GM12878 (cell line): ENCODE measurements around the gene CYREN. TPM values are rescaled to one million over a fixed set of nuclear protein-coding genes. Genes with fewer than 3 reads are reported as not detected.

Experiments used
- ATAC-seq: fragments of 200-7000 bp; cut with Tn5 transposase; 3 replicates; pipeline ENCODE4 v1.9.1; 2020; ENCODE audit warnings: mild to moderate bottlenecking, moderate library complexity
- BruUV-seq: library from RNA; stranded (reverse); fragments of 400-500 nt; replicated peaks from 2 replicates; lab custom pipeline; 2021; lab: Mats Ljungman, UMichigan
- CTCF ChIA-PET: fragments of 300-600 bp; sonication (Branson Sonifier 250); formaldehyde crosslinking; extraction: SDS; loops from one replicate; lab custom pipeline; 2021; ENCODE audit warnings: inconsistent platforms; lab: Yijun Ruan, JAX
- POLR2A ChIA-PET: fragments of 350-600 bp; formaldehyde crosslinking; extraction: SDS; loops from one replicate; lab custom pipeline; 2021; ENCODE audit warnings: inconsistent platforms; lab: Charles Lee
- RAD21 ChIA-PET: fragments of 300-600 bp; sonication (Branson Sonifier 250); formaldehyde crosslinking; loops from one replicate; lab custom pipeline; 2023; ENCODE audit warnings: antibody characterized with exemption; ENCODE audit not compliant: unreplicated experiment; lab: Charles Lee
- SMC1A ChIA-PET: fragments of 300-600 bp; sonication (Branson Sonifier 250); formaldehyde crosslinking; loops from one replicate; lab custom pipeline; 2023; ENCODE audit not compliant: unreplicated experiment, uncharacterized antibody; lab: Charles Lee
- DNase-seq: peaks from one replicate; pipeline ENCODE4 v3.0.0-alpha.2; 2011; ENCODE audit warnings: low read depth, low spot score
- FAIRE-seq: peaks from 3 replicates; lab custom pipeline; 2011; peaks lifted over from hg19 to GRCh38; lab: Jason Lieb, UNC
- H2AFZ ChIP-seq: 2 replicates; pipeline ENCODE4 v1.6.0; 2011; ENCODE audit warnings: low read depth, low read length, control low read depth; ENCODE audit not compliant: control insufficient read depth
- H3K27ac ChIP-seq: 2 replicates; pipeline ENCODE4 v1.5.1; 2011; ENCODE audit warnings: control low read depth; ENCODE audit not compliant: control insufficient read depth, insufficient read depth
- H3K27me3 ChIP-seq, 2 experiments: replicated peaks in 1 of 2; 2 replicates each; pipeline versions ENCODE4 v1.6.0 to v1.6.1; 2011; ENCODE audit warnings: low read length in 1 of 2; ENCODE audit not compliant: control insufficient read depth in 2 of 2, insufficient read depth in 2 of 2
- H3K36me3 ChIP-seq, 2 experiments: 2 replicates each; pipeline ENCODE4 v1.5.1; 2011; ENCODE audit warnings: low read length in 1 of 2; ENCODE audit not compliant: control insufficient read depth in 2 of 2, insufficient read depth in 2 of 2
- H3K4me1 ChIP-seq: 2 replicates; pipeline ENCODE4 v1.6.1; 2011; ENCODE audit warnings: mild to moderate bottlenecking, low read length, moderate library complexity, mixed read lengths; ENCODE audit not compliant: control insufficient read depth, insufficient read depth
- H3K4me2 ChIP-seq: 2 replicates; pipeline ENCODE4 v1.6.0; 2011; ENCODE audit warnings: control low read depth; ENCODE audit not compliant: control insufficient read depth, insufficient read depth
- H3K4me3 ChIP-seq: fragments of 200-600 bp; sonication (generic); 2 replicates; pipeline ENCODE4 v1.5.1; 2016
- H3K79me2 ChIP-seq: 2 replicates; pipeline ENCODE4 v1.6.0; 2011; ENCODE audit warnings: low read length; ENCODE audit not compliant: control insufficient read depth, insufficient read depth
- H3K9ac ChIP-seq: 2 replicates; pipeline ENCODE4 v1.8.0; 2011; ENCODE audit warnings: low read length, control low read depth, mixed read lengths; ENCODE audit not compliant: control insufficient read depth, insufficient read depth
- H3K9me3 ChIP-seq: replicated peaks from 3 replicates; pipeline ENCODE4 v1.5.1; 2011; ENCODE audit warnings: mild to moderate bottlenecking, low read length; ENCODE audit not compliant: control insufficient read depth, insufficient read depth
- H4K20me1 ChIP-seq: 2 replicates; pipeline ENCODE4 v1.6.0; 2011; ENCODE audit not compliant: control insufficient read depth, insufficient read depth
- ATF7 ChIP-seq: fragments of 450-650 bp; IDR thresholded peaks from 2 replicates; pipeline ENCODE4 v1.6.1; 2016; ENCODE audit warnings: low read depth, mild to moderate bottlenecking
- ETV6 ChIP-seq, 2 experiments: fragments of 450-650 bp in 1 of 2; IDR thresholded peaks in 1 of 2; conservative IDR thresholded peaks in 1 of 2; 2 replicates each; pipeline ENCODE4 v1.6.1; 2014; ENCODE audit warnings: antibody characterized with exemption in 1 of 2, borderline replicate concordance in 1 of 2, low read depth in 1 of 2, mild to moderate bottlenecking in 1 of 2, moderate library complexity in 1 of 2
- HDAC2 ChIP-seq: fragments of 200-600 bp; sonication (generic); IDR thresholded peaks from 2 replicates; pipeline ENCODE4 v1.6.1; 2017
- IRF4 ChIP-seq: IDR thresholded peaks from 2 replicates; pipeline ENCODE4 v1.6.1; 2011; ENCODE audit warnings: low read depth, low read length
- MEF2B ChIP-seq: fragments of 450-650 bp; IDR thresholded peaks from 2 replicates; pipeline ENCODE4 v1.6.1; 2018; ENCODE audit warnings: mild to moderate bottlenecking, moderate library complexity; ENCODE audit not compliant: partially characterized antibody, poor library complexity, severe bottlenecking
- NR2C2 ChIP-seq: IDR thresholded peaks from 2 replicates; pipeline ENCODE4 v1.6.1; 2011; ENCODE audit warnings: borderline replicate concordance, low read depth; ENCODE audit not compliant: control insufficient read depth, insufficient read length
- POLR2AphosphoS2 ChIP-seq: IDR thresholded peaks from 2 replicates; pipeline ENCODE4 v1.6.1; 2011; ENCODE audit warnings: low read depth, mild to moderate bottlenecking, low read length, improper control_type of control experiment, moderate library complexity
- RCOR1 ChIP-seq: conservative IDR thresholded peaks from 2 replicates; pipeline ENCODE4 v1.6.1; 2012; ENCODE audit warnings: low read depth, low read length, improper control_type of control experiment
- RFX5 ChIP-seq: IDR thresholded peaks from 2 replicates; pipeline ENCODE4 v1.6.1; 2011; ENCODE audit warnings: low read depth, low read length, improper control_type of control experiment
- SIN3A ChIP-seq: IDR thresholded peaks from 2 replicates; pipeline ENCODE4 v1.6.1; 2012; ENCODE audit warnings: low read depth, low read length, improper control_type of control experiment
- SPI1 ChIP-seq: IDR thresholded peaks from 2 replicates; pipeline ENCODE4 v1.6.1; 2011; ENCODE audit warnings: low read depth, mild to moderate bottlenecking, low read length, moderate library complexity, borderline replicate concordance; ENCODE audit not compliant: insufficient read depth
- SRF ChIP-seq, 2 experiments: IDR thresholded peaks; 2 replicates each; pipeline ENCODE4 v1.6.1; 2011; ENCODE audit warnings: low read depth in 2 of 2, low read length in 2 of 2, mild to moderate bottlenecking in 1 of 2, moderate library complexity in 1 of 2
- SUPT20H ChIP-seq: IDR thresholded peaks from 2 replicates; pipeline ENCODE4 v1.6.1; 2011; ENCODE audit warnings: low read depth, mild to moderate bottlenecking, low read length, moderate library complexity, borderline replicate concordance; ENCODE audit not compliant: control insufficient read depth
- TCF7 ChIP-seq: IDR thresholded peaks from 2 replicates; pipeline ENCODE4 v1.6.1; 2014; ENCODE audit warnings: antibody characterized with exemption, borderline replicate concordance
- WGBS: methylation state at CpG from one replicate; pipeline ENCODE4 v1.1.6; 2016; ENCODE audit warnings: low lambda C conversion rate; ENCODE audit not compliant: insufficient replicate concordance, insufficient coverage; ENCODE audit errors: missing lambda C conversion rate; 5-methylcytosine and 5-hydroxymethylcytosine counted together
- in situ Hi-C: fragments of 300-500 bp; cut with MboI; formaldehyde crosslinking; loops from 9 replicates; pipeline ENCODE4 v1.14.3; 2018; ENCODE audit warnings: mixed read lengths
- intact Hi-C: fragments of 100-400 bp; cut with micrococcal nuclease; formaldehyde crosslinking; loops from one replicate; pipeline ENCODE4 v1.14.2; 2022; ENCODE audit not compliant: unreplicated experiment
- polyA plus RNA-seq, 11 experiments: library from polyadenylated mRNA; depleted of rRNA in 4 of 11; unstranded in 6 of 11; stranded (reverse) in 5 of 11; fragments of >200 nt; fragmentation: Nextera tagmentation in 4 of 11; fragmentation: Illumina TruSeq in 1 of 11; extraction: Ambion mirVana in 4 of 11; extraction: Trizol in 1 of 11; gene quantifications; 1 replicate in 1 of 11; 2 replicates in 10 of 11; pipeline versions ENCODE4 v1.2.1 to v1.2.3, GENCODE V29; 2011 to 2016; ENCODE audit warnings: inconsistent platforms in 2 of 11, missing spikeins in 2 of 11, low read depth in 1 of 11
- total RNA-seq, 4 experiments: library from RNA; depleted of rRNA in 3 of 4; stranded (reverse); fragments of >200 nt in 3 of 4; fragmentation: Illumina TruSeq in 1 of 4; extraction: Trizol in 1 of 4; gene quantifications; 2 replicates each; pipeline versions ENCODE4 v1.2.1 to v1.2.3, GENCODE V29; 2013 to 2021
- TF ChIP-seq, protein P1 (sequence below): fragments of 450-650 bp; formaldehyde crosslinking; IDR thresholded peaks from 2 replicates; pipeline ENCODE4 v1.5.0; 2022; ENCODE audit warnings: mild to moderate bottlenecking, missing genetic modification characterization
- TF ChIP-seq, protein P2 (sequence below): fragments of 450-650 bp; IDR thresholded peaks from 2 replicates; pipeline ENCODE4 v1.6.1; 2018; ENCODE audit warnings: mild to moderate bottlenecking, low read depth, moderate library complexity; ENCODE audit not compliant: partially characterized antibody

CYREN gene
- total and polyA plus RNA-seq, 10 of the 15 experiments (the other 5 are each of a cell fraction or from before 2014, with no cell fraction given) = 8.7 to 64.3 (median 55.7) TPM

DNA sequence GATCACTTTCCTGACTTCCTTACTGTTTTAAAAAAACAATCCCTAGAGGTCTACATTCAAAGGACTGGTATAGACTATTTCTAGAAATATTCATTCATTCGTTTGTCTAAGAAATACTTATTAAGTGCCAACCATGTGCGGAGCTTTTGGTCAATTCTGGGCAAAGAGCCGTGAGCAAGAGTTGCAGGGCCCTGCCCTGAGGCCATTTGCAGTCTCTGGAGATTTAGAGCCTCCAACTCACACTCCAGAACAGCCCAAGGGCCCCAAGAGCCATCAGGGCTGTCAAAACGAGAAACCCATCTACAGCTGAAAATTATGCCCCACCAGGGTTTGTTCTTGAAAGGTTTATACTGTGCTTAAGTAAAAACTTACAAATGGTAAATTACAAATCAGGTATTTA lies 24.6 kb upstream of the CYREN start:
- ATAC-seq (no peak), FAIRE-seq (no peak), DNase-seq (no peak)
- H3K9ac ChIP-seq = no peak overlapping the region
- SMC1A ChIA-PET = interaction anchor here (1.1 to 1.2 kb wide), 3 partner anchors 11 to 22 kb away, joined by 3 to 5 read pairs (median 3); no protein-coding TSS in a partner anchor
- intact Hi-C loops = no loop called here
- CTCF ChIA-PET = interaction anchor here (1.1 kb wide), 1 partner anchor 10 kb away, joined by 6 read pairs; no protein-coding TSS in a partner anchor
- RAD21 ChIA-PET = no interaction called here
- no peaks in the 10 kb centered on the region for H4K20me1 ChIP-seq
- no peak for TF ChIP-seq POLR2AphosphoS2
- TF ChIP-seq HDAC2 = no peak
- TF ChIP-seq SUPT20H = no peak
- no peak for TF ChIP-seq SRF (IDR thresholded peaks at IDR 0.05; ENCODE audit: low read depth in 2 of 2, low read length in 2 of 2)
- TF ChIP-seq NR2C2 = no peak
- TF ChIP-seq ETV6 (conservative IDR thresholded peaks at IDR 0.05 in 1 of 2, IDR thresholded peaks at IDR 0.05 in 1 of 2; ENCODE audit: borderline replicate concordance in 1 of 2, low read depth in 1 of 2) = no peak
- no peak for TF ChIP-seq RFX5
- no peak for TF ChIP-seq SIN3A
- TF ChIP-seq TCF7 = no peak
- TF ChIP-seq RCOR1 = no peak
- no peak for TF ChIP-seq MEF2B
- no peak for TF ChIP-seq ATF7
- TF ChIP-seq, protein P1, sequence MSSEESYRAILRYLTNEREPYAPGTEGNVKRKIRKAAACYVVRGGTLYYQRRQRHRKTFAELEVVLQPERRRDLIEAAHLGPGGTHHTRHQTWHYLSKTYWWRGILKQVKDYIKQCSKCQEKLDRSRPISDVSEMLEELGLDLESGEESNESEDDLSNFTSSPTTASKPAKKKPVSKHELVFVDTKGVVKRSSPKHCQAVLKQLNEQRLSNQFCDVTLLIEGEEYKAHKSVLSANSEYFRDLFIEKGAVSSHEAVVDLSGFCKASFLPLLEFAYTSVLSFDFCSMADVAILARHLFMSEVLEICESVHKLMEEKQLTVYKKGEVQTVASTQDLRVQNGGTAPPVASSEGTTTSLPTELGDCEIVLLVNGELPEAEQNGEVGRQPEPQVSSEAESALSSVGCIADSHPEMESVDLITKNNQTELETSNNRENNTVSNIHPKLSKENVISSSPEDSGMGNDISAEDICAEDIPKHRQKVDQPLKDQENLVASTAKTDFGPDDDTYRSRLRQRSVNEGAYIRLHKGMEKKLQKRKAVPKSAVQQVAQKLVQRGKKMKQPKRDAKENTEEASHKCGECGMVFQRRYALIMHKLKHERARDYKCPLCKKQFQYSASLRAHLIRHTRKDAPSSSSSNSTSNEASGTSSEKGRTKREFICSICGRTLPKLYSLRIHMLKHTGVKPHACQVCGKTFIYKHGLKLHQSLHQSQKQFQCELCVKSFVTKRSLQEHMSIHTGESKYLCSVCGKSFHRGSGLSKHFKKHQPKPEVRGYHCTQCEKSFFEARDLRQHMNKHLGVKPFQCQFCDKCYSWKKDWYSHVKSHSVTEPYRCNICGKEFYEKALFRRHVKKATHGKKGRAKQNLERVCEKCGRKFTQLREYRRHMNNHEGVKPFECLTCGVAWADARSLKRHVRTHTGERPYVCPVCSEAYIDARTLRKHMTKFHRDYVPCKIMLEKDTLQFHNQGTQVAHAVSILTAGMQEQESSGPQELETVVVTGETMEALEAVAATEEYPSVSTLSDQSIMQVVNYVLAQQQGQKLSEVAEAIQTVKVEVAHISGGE = no peak
- no peak for TF ChIP-seq IRF4
- TF ChIP-seq, protein P2, sequence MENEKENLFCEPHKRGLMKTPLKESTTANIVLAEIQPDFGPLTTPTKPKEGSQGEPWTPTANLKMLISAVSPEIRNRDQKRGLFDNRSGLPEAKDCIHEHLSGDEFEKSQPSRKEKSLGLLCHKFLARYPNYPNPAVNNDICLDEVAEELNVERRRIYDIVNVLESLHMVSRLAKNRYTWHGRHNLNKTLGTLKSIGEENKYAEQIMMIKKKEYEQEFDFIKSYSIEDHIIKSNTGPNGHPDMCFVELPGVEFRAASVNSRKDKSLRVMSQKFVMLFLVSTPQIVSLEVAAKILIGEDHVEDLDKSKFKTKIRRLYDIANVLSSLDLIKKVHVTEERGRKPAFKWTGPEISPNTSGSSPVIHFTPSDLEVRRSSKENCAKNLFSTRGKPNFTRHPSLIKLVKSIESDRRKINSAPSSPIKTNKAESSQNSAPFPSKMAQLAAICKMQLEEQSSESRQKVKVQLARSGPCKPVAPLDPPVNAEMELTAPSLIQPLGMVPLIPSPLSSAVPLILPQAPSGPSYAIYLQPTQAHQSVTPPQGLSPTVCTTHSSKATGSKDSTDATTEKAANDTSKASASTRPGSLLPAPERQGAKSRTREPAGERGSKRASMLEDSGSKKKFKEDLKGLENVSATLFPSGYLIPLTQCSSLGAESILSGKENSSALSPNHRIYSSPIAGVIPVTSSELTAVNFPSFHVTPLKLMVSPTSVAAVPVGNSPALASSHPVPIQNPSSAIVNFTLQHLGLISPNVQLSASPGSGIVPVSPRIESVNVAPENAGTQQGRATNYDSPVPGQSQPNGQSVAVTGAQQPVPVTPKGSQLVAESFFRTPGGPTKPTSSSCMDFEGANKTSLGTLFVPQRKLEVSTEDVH = no peak
- no peak for TF ChIP-seq SPI1
- no TSS peak for BruUV-seq
- no peaks in the 10 kb centered on the region; the same call in none of the 2 replicates for H3K79me2 ChIP-seq
- peaks cover 27 to 49% of the 10 kb centered on the region in 2 experiments for H3K36me3 ChIP-seq
- H3K27me3 ChIP-seq = no peaks in the 10 kb centered on the region
- H2AFZ ChIP-seq = no peak overlapping the region
- no peak overlapping the region for H3K4me3 ChIP-seq
- H3K27ac ChIP-seq = no peak overlapping the region
- H3K9me3 ChIP-seq = no peaks in the 10 kb centered on the region
- POLR2A ChIA-PET = interaction anchor here (0.5 to 2.6 kb wide), 6 partner anchors 9 to 273 kb away, joined by 3 to 12 read pairs (median 4); no protein-coding TSS in a partner anchor
- WGBS = 70% methylated on average over 4 of the region's 4 CpGs
- H3K4me2 ChIP-seq = no peak overlapping the region
- in situ Hi-C loops = no loop called here
- H3K4me1 ChIP-seq = peaks cover 2% of the 10 kb centered on the region; the same call in 1 of the 2 replicates
